GM12878 (cell line): ENCODE measurements around the gene TMED3. TPM values are rescaled to one million over a fixed set of nuclear protein-coding genes. Genes with fewer than 3 reads are reported as not detected.

Experiments used
- ATAC-seq: fragments of 200-7000 bp; cut with Tn5 transposase; 3 replicates; pipeline ENCODE4 v1.9.1; 2020; ENCODE audit warnings: mild to moderate bottlenecking, moderate library complexity
- BruUV-seq: library from RNA; stranded (reverse); fragments of 400-500 nt; replicated peaks from 2 replicates; lab custom pipeline; 2021; lab: Mats Ljungman, UMichigan
- CTCF ChIA-PET: fragments of 300-600 bp; sonication (Branson Sonifier 250); formaldehyde crosslinking; extraction: SDS; loops from one replicate; lab custom pipeline; 2021; ENCODE audit warnings: inconsistent platforms; lab: Yijun Ruan, JAX
- POLR2A ChIA-PET: fragments of 350-600 bp; formaldehyde crosslinking; extraction: SDS; loops from one replicate; lab custom pipeline; 2021; ENCODE audit warnings: inconsistent platforms; lab: Charles Lee
- RAD21 ChIA-PET: fragments of 300-600 bp; sonication (Branson Sonifier 250); formaldehyde crosslinking; loops from one replicate; lab custom pipeline; 2023; ENCODE audit warnings: antibody characterized with exemption; ENCODE audit not compliant: unreplicated experiment; lab: Charles Lee
- SMC1A ChIA-PET: fragments of 300-600 bp; sonication (Branson Sonifier 250); formaldehyde crosslinking; loops from one replicate; lab custom pipeline; 2023; ENCODE audit not compliant: unreplicated experiment, uncharacterized antibody; lab: Charles Lee
- DNase-seq: peaks from one replicate; pipeline ENCODE4 v3.0.0-alpha.2; 2011; ENCODE audit warnings: low read depth, low spot score
- FAIRE-seq: peaks from 3 replicates; lab custom pipeline; 2011; peaks lifted over from hg19 to GRCh38; lab: Jason Lieb, UNC
- H2AFZ ChIP-seq: 2 replicates; pipeline ENCODE4 v1.6.0; 2011; ENCODE audit warnings: low read depth, low read length, control low read depth; ENCODE audit not compliant: control insufficient read depth
- H3K27ac ChIP-seq: 2 replicates; pipeline ENCODE4 v1.5.1; 2011; ENCODE audit warnings: control low read depth; ENCODE audit not compliant: control insufficient read depth, insufficient read depth
- H3K27me3 ChIP-seq, 2 experiments: replicated peaks in 1 of 2; 2 replicates each; pipeline versions ENCODE4 v1.6.0 to v1.6.1; 2011; ENCODE audit warnings: low read length in 1 of 2; ENCODE audit not compliant: control insufficient read depth in 2 of 2, insufficient read depth in 2 of 2
- H3K36me3 ChIP-seq, 2 experiments: 2 replicates each; pipeline ENCODE4 v1.5.1; 2011; ENCODE audit warnings: low read length in 1 of 2; ENCODE audit not compliant: control insufficient read depth in 2 of 2, insufficient read depth in 2 of 2
- H3K4me1 ChIP-seq: 2 replicates; pipeline ENCODE4 v1.6.1; 2011; ENCODE audit warnings: mild to moderate bottlenecking, low read length, moderate library complexity, mixed read lengths; ENCODE audit not compliant: control insufficient read depth, insufficient read depth
- H3K4me2 ChIP-seq: 2 replicates; pipeline ENCODE4 v1.6.0; 2011; ENCODE audit warnings: control low read depth; ENCODE audit not compliant: control insufficient read depth, insufficient read depth
- H3K4me3 ChIP-seq: fragments of 200-600 bp; sonication (generic); 2 replicates; pipeline ENCODE4 v1.5.1; 2016
- H3K79me2 ChIP-seq: 2 replicates; pipeline ENCODE4 v1.6.0; 2011; ENCODE audit warnings: low read length; ENCODE audit not compliant: control insufficient read depth, insufficient read depth
- H3K9ac ChIP-seq: 2 replicates; pipeline ENCODE4 v1.8.0; 2011; ENCODE audit warnings: low read length, control low read depth, mixed read lengths; ENCODE audit not compliant: control insufficient read depth, insufficient read depth
- H3K9me3 ChIP-seq: replicated peaks from 3 replicates; pipeline ENCODE4 v1.5.1; 2011; ENCODE audit warnings: mild to moderate bottlenecking, low read length; ENCODE audit not compliant: control insufficient read depth, insufficient read depth
- H4K20me1 ChIP-seq: 2 replicates; pipeline ENCODE4 v1.6.0; 2011; ENCODE audit not compliant: control insufficient read depth, insufficient read depth
- ASH2L ChIP-seq: fragments of 300-600, 200-600 bp; sonication (generic); IDR thresholded peaks from 2 replicates; pipeline ENCODE4 v1.6.1; 2017; ENCODE audit warnings: low read depth, mild to moderate bottlenecking, borderline replicate concordance
- CBFB ChIP-seq: IDR thresholded peaks from 2 replicates; pipeline ENCODE4 v1.6.1; 2016; ENCODE audit warnings: antibody characterized with exemption, low read depth
- DPF2 ChIP-seq: fragments of 450-650 bp; IDR thresholded peaks from 2 replicates; pipeline ENCODE4 v1.6.1; 2017; ENCODE audit warnings: mild to moderate bottlenecking
- ESRRA ChIP-seq: IDR thresholded peaks from 2 replicates; pipeline ENCODE4 v1.6.1; 2012; ENCODE audit warnings: mild to moderate bottlenecking, low read length, improper control_type of control experiment
- HDGF ChIP-seq: fragments of 450-650 bp; IDR thresholded peaks from 2 replicates; pipeline ENCODE4 v1.6.1; 2016; ENCODE audit warnings: antibody characterized with exemption
- KLF5 ChIP-seq: fragments of 450-650 bp; IDR thresholded peaks from 2 replicates; pipeline ENCODE4 v1.6.1; 2014; ENCODE audit warnings: mild to moderate bottlenecking; ENCODE audit not compliant: partially characterized antibody
- LARP7 ChIP-seq: fragments of 450-650 bp; IDR thresholded peaks from 2 replicates; pipeline ENCODE4 v1.6.1; 2017; ENCODE audit warnings: mild to moderate bottlenecking
- MTA3 ChIP-seq: IDR thresholded peaks from 2 replicates; pipeline ENCODE4 v1.6.1; 2012; ENCODE audit warnings: low read length, inconsistent platforms, borderline replicate concordance
- NBN ChIP-seq: fragments of 450-650 bp; IDR thresholded peaks from 2 replicates; pipeline ENCODE4 v1.6.1; 2016
- PAX5 ChIP-seq: IDR thresholded peaks from 2 replicates; pipeline ENCODE4 v1.6.1; 2011; ENCODE audit warnings: low read depth, low read length, borderline replicate concordance
- POU2F2 ChIP-seq: IDR thresholded peaks from 3 replicates; pipeline ENCODE4 v1.6.1; 2011; ENCODE audit warnings: low read depth, mild to moderate bottlenecking, low read length, borderline replicate concordance
- ZSCAN29 ChIP-seq: fragments of 450-650 bp; IDR thresholded peaks from 2 replicates; pipeline ENCODE4 v1.6.1; 2017; ENCODE audit warnings: mild to moderate bottlenecking, moderate library complexity
- WGBS: methylation state at CpG from one replicate; pipeline ENCODE4 v1.1.6; 2016; ENCODE audit warnings: low lambda C conversion rate; ENCODE audit not compliant: insufficient replicate concordance, insufficient coverage; ENCODE audit errors: missing lambda C conversion rate; 5-methylcytosine and 5-hydroxymethylcytosine counted together
- in situ Hi-C: fragments of 300-500 bp; cut with MboI; formaldehyde crosslinking; loops from 9 replicates; pipeline ENCODE4 v1.14.3; 2018; ENCODE audit warnings: mixed read lengths
- intact Hi-C: fragments of 100-400 bp; cut with micrococcal nuclease; formaldehyde crosslinking; loops from one replicate; pipeline ENCODE4 v1.14.2; 2022; ENCODE audit not compliant: unreplicated experiment
- polyA plus RNA-seq, 11 experiments: library from polyadenylated mRNA; depleted of rRNA in 4 of 11; unstranded in 6 of 11; stranded (reverse) in 5 of 11; fragments of >200 nt; fragmentation: Nextera tagmentation in 4 of 11; fragmentation: Illumina TruSeq in 1 of 11; extraction: Ambion mirVana in 4 of 11; extraction: Trizol in 1 of 11; gene quantifications; 1 replicate in 1 of 11; 2 replicates in 10 of 11; pipeline versions ENCODE4 v1.2.1 to v1.2.3, GENCODE V29; 2011 to 2016; ENCODE audit warnings: inconsistent platforms in 2 of 11, missing spikeins in 2 of 11, low read depth in 1 of 11
- total RNA-seq, 4 experiments: library from RNA; depleted of rRNA in 3 of 4; stranded (reverse); fragments of >200 nt in 3 of 4; fragmentation: Illumina TruSeq in 1 of 4; extraction: Trizol in 1 of 4; gene quantifications; 2 replicates each; pipeline versions ENCODE4 v1.2.1 to v1.2.3, GENCODE V29; 2013 to 2021
- TF ChIP-seq, protein P1 (sequence below): IDR thresholded peaks from 2 replicates; pipeline ENCODE4 v1.6.1; 2011; ENCODE audit warnings: low read depth, mild to moderate bottlenecking, low read length, moderate library complexity, borderline replicate concordance; ENCODE audit errors: extremely low read depth
- TF ChIP-seq, protein P2 (sequence below): fragments of 450-650 bp; IDR thresholded peaks from 2 replicates; pipeline ENCODE4 v1.6.1; 2018; ENCODE audit warnings: mild to moderate bottlenecking, low read depth, moderate library complexity; ENCODE audit not compliant: partially characterized antibody
- TF ChIP-seq, protein P3 (sequence below): IDR thresholded peaks from 2 replicates; pipeline ENCODE4 v1.6.1; 2011; ENCODE audit warnings: borderline replicate concordance, low read depth, mild to moderate bottlenecking, moderate library complexity, mixed read lengths, low read length; ENCODE audit not compliant: insufficient read depth; ENCODE audit errors: extremely low read length

TMED3 gene
- total and polyA plus RNA-seq, 10 of the 15 experiments (the other 5 are each of a cell fraction or from before 2014, with no cell fraction given): 7.6 to 95.8 (median 54.9) TPM

DNA sequence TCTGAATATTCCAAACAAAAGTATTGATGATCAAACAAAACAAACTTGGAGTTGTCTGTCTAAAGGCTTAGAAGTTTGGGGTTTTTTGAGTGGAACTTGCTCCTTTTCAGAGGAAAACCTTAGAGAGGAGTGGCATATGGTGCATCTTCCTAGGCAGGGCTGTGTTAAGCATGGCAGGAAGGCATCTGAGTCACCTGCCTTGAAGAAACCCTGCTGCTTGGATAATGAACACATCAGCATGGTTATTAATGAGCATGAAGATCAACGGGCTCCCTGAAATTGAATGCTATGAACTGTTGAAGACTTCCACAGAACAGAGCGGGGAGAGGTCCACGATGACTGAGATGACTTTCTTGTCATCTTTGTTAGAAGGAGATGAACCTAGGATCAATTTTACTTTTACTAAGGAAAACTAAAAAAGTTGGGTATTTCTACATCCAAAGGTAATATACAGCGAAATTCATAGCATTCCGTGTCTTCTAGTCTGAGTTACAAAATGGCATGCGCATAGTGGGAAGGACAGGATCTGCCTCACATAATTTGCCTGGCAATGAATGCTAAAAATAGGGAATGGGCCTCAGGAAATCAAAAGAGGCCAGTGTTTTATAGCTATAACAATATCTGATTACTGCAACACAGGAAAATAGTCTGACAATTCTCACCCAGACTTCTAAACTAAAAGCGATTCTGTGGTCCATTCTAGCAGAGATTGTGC lies 11.6 kb upstream of the TMED3 start (continued):
- TF ChIP-seq, protein P1, sequence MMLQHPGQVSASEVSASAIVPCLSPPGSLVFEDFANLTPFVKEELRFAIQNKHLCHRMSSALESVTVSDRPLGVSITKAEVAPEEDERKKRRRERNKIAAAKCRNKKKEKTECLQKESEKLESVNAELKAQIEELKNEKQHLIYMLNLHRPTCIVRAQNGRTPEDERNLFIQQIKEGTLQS: no peak
- no peak for TF ChIP-seq KLF5

DNA sequence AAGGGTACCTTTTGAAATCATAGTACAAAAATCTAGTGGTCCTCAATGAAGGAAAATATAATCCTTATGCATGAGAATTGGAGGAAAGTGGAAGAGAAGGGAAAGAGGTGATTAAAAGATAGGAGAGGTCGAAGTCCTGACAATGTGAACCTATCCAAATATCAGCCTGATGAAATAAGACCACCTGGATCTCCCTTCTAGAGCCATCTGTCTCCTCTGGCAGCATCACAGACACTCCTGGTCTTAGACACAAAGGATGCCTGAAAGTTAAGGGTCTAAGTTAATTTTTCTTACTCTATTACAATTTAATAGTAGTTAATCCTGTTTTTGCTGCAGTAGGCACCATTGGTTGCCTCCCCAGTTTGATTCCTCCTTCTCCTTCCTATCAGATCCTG lies 11.1 kb upstream of the TMED3 start:
- peaks cover 0 to 8% of the 10 kb centered on the region in 2 experiments; a peak in 1 of 4 replicates for H3K27me3 ChIP-seq
- H3K79me2 ChIP-seq: no peaks in the 10 kb centered on the region
- intact Hi-C loops: no loop called here
- H2AFZ ChIP-seq: no peak overlapping the region
- H4K20me1 ChIP-seq: no peaks in the 10 kb centered on the region
- H3K4me3 ChIP-seq: no peak overlapping the region
- H3K4me1 ChIP-seq: no peaks in the 10 kb centered on the region
- H3K9me3 ChIP-seq: no peaks in the 10 kb centered on the region
- H3K27ac ChIP-seq: no peak overlapping the region
- no peak overlapping the region for H3K4me2 ChIP-seq
- no peaks in the 10 kb centered on the region for H3K36me3 ChIP-seq
- WGBS: 0% methylated on average over 1 of the region's 1 CpG
- no TSS peak for BruUV-seq
- FAIRE-seq (no peak), ATAC-seq (no peak), DNase-seq (no peak)
- in situ Hi-C loops: no loop called here
- ChIA-PET POLR2A (no interaction called here), RAD21 (no interaction called here), CTCF (no interaction called here), SMC1A (no interaction called here)
- no peak overlapping the region for H3K9ac ChIP-seq
- TF ChIP-seq POU2F2 (no peak), HDGF (no peak), ZSCAN29 (no peak), ESRRA (no peak), MTA3 (no peak), DPF2 (no peak), CBFB (no peak), PAX5 (no peak), ASH2L (no peak), LARP7 (no peak), NBN (no peak)
- TF ChIP-seq, protein P1: no peak
- TF ChIP-seq, protein P2, sequence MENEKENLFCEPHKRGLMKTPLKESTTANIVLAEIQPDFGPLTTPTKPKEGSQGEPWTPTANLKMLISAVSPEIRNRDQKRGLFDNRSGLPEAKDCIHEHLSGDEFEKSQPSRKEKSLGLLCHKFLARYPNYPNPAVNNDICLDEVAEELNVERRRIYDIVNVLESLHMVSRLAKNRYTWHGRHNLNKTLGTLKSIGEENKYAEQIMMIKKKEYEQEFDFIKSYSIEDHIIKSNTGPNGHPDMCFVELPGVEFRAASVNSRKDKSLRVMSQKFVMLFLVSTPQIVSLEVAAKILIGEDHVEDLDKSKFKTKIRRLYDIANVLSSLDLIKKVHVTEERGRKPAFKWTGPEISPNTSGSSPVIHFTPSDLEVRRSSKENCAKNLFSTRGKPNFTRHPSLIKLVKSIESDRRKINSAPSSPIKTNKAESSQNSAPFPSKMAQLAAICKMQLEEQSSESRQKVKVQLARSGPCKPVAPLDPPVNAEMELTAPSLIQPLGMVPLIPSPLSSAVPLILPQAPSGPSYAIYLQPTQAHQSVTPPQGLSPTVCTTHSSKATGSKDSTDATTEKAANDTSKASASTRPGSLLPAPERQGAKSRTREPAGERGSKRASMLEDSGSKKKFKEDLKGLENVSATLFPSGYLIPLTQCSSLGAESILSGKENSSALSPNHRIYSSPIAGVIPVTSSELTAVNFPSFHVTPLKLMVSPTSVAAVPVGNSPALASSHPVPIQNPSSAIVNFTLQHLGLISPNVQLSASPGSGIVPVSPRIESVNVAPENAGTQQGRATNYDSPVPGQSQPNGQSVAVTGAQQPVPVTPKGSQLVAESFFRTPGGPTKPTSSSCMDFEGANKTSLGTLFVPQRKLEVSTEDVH: no peak
- TF ChIP-seq, protein P3, sequence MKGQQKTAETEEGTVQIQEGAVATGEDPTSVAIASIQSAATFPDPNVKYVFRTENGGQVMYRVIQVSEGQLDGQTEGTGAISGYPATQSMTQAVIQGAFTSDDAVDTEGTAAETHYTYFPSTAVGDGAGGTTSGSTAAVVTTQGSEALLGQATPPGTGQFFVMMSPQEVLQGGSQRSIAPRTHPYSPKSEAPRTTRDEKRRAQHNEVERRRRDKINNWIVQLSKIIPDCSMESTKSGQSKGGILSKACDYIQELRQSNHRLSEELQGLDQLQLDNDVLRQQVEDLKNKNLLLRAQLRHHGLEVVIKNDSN: no peak
